Measurements from ENCODE around the gene LRRC46.

DNA sequence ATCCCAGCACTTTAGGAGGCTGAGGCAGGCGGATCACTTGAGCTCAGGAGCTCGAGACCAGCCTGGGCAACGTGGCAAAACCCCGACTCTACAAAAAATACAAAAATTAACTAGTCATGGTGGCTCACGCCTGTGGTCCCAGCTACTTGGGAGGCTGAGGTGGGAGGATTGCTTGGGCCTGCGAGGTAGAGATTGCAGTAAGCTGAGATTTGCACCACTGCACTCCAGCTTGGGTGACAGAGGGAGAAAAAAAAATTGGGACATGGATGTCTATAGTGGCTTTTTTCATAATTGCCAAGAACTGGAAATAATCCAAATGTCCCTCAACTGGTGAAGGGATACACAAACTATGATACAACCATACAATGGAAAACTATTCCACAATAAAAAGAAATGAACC is 38.5 kb upstream of the LRRC46 start:
- TF ChIP-seq EZH2phosphoT487 (IDR thresholded peaks at IDR 0.05; ENCODE audit: borderline replicate concordance, low read length): peak; percentile 13; the same call in 1 of the 2 replicates
- TF ChIP-seq, protein P1, sequence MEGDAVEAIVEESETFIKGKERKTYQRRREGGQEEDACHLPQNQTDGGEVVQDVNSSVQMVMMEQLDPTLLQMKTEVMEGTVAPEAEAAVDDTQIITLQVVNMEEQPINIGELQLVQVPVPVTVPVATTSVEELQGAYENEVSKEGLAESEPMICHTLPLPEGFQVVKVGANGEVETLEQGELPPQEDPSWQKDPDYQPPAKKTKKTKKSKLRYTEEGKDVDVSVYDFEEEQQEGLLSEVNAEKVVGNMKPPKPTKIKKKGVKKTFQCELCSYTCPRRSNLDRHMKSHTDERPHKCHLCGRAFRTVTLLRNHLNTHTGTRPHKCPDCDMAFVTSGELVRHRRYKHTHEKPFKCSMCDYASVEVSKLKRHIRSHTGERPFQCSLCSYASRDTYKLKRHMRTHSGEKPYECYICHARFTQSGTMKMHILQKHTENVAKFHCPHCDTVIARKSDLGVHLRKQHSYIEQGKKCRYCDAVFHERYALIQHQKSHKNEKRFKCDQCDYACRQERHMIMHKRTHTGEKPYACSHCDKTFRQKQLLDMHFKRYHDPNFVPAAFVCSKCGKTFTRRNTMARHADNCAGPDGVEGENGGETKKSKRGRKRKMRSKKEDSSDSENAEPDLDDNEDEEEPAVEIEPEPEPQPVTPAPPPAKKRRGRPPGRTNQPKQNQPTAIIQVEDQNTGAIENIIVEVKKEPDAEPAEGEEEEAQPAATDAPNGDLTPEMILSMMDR (conservative IDR thresholded peaks at IDR 0.05; ENCODE audit: low read depth, low read length): no peak

All from PC-3 (cell line).